Activated T-helper 1 cell treated with anti-CD3 and anti-CD28 coated beads, Interleukin-12 subunit alpha, Interleukin-12 subunit beta, Interleukin-2, Interleukin-4 antibody, amounts not matched to agents 30 ng/mL and 10 ng/mL and 1 ng/mL, durations not matched to agents 14 hours and 24 hours and 36 hours (primary cell): Measurements from ENCODE around the gene OR2T8. TPM values are rescaled to one million over a fixed set of nuclear protein-coding genes. Genes with fewer than 3 reads are reported as not detected.
"Not testable (repeated sequence)": the region's sequence is repeated elsewhere in the genome, so short reads cannot be mapped to it uniquely, and the experiment has no call there.

Experiments used
- DNase-seq: peaks from one replicate; pipeline ENCODE4 v3.0.0; 2021; ENCODE audit warnings: low spot score
- H3K27ac Mint-ChIP-seq: one replicate; pipeline ENCODE4 v1.8.0; 2021; ENCODE audit warnings: mild to moderate bottlenecking, mixed read lengths
- H3K27me3 Mint-ChIP-seq: one replicate; pipeline ENCODE4 v1.8.0; 2022; ENCODE audit warnings: mild to moderate bottlenecking, moderate library complexity, mixed read lengths; ENCODE audit not compliant: insufficient read depth
- H3K36me3 Mint-ChIP-seq: one replicate; pipeline ENCODE4 v1.8.0; 2021; ENCODE audit warnings: low read depth, mixed read lengths
- H3K4me1 Mint-ChIP-seq: one replicate; pipeline ENCODE4 v1.8.0; 2021; ENCODE audit warnings: low read depth, mixed read lengths
- H3K4me3 Mint-ChIP-seq: one replicate; pipeline ENCODE4 v1.8.0; 2021; ENCODE audit warnings: mild to moderate bottlenecking, moderate library complexity, mixed read lengths
- H3K9me3 Mint-ChIP-seq: one replicate; pipeline ENCODE4 v1.8.0; 2021; ENCODE audit warnings: mixed read lengths
- intact Hi-C: fragments of 100-400 bp; cut with micrococcal nuclease; formaldehyde crosslinking; loops from one replicate; pipeline ENCODE4 v1.15.1; 2024
- total RNA-seq: library from RNA; stranded (reverse); gene quantifications from 2 replicates; pipeline ENCODE4 v1.2.3, GENCODE V29; 2022

Gene OR2T8
- total RNA-seq, 1 donor from 2014 or later = not detected

- H3K4me3 Mint-ChIP-seq = no peak within 1 kb of the TSS
- no peaks in the 10 kb centered on the region for H3K27me3 Mint-ChIP-seq
- H3K27ac Mint-ChIP-seq = no peak within 1 kb of the TSS
- intact Hi-C loops = no loop called here
- H3K4me1 Mint-ChIP-seq = no peaks in the 10 kb centered on the region
- H3K9me3 Mint-ChIP-seq = no peaks in the 10 kb centered on the region
- no peaks in the 10 kb centered on the region for H3K36me3 Mint-ChIP-seq
- no peak for DNase-seq
Measured at GRCh38 chr1:247924868-247925267, 4.8 kb downstream of the OR2T8 start, which contains the start of gene OR2AJ1. Gene OR2AJ1 (plus strand): TSS chr1:247924889. CDS start chr1:247933769, 8,880 bp downstream.

- no peak overlapping the region for H3K4me3 Mint-ChIP-seq
- H3K36me3 Mint-ChIP-seq = no peaks in the 10 kb centered on the region
- no peak for DNase-seq
- H3K4me1 Mint-ChIP-seq = no peaks in the 10 kb centered on the region
- peaks cover 2% of the 10 kb centered on the region for H3K27me3 Mint-ChIP-seq
- no peaks in the 10 kb centered on the region for H3K9me3 Mint-ChIP-seq
- intact Hi-C loops = no loop called here
- H3K27ac Mint-ChIP-seq = no peak overlapping the region
Measured at GRCh38 chr1:247933989-247934388, 13.9 kb downstream of the OR2T8 start.

- no peak overlapping the region for H3K27ac Mint-ChIP-seq
- DNase-seq = no peak
- no peak overlapping the region for H3K4me3 Mint-ChIP-seq
- intact Hi-C loops = loop anchor here (2.0 to 5.0 kb wide), 4 partner anchors 167 to 872 kb away; no protein-coding TSS in a partner anchor
- H3K4me1 Mint-ChIP-seq = no peaks in the 10 kb centered on the region
- H3K27me3 Mint-ChIP-seq = peaks cover 4% of the 10 kb centered on the region
- H3K36me3 Mint-ChIP-seq = no peaks in the 10 kb centered on the region
- H3K9me3 Mint-ChIP-seq = no peaks in the 10 kb centered on the region
Measured at GRCh38 chr1:247935781-247936180, 15.7 kb downstream of the OR2T8 start.

DNA sequence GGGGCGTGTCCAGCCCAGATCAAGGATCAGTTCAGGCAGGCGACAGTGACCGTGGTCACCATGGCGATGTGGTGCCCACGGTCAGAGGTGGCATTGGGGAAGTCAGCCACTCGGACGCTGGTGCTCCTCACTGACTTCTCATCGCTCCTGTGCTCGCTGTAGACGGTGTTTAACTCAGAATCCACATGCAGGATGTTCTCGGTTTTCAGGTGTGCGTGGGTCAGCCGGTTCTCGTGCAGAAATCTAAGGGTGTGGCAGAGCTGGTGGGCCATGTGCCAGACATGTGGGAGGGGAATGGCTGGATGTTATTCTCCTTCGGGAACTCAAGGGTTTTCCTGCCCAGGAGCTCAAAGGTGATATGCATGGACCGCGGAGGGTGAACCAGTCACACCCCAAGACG, 16.4 kb downstream of the OR2T8 start:
- Mint-ChIP-seq H3K4me1 (no peaks in the 10 kb centered on the region), H3K27ac (no peak overlapping the region), H3K4me3 (no peak overlapping the region), H3K9me3 (no peaks in the 10 kb centered on the region), H3K36me3 (no peaks in the 10 kb centered on the region), H3K27me3 (peaks cover 4% of the 10 kb centered on the region)
- DNase-seq = no peak
- intact Hi-C loops = loop anchor here (2.0 to 5.0 kb wide), 4 partner anchors 166 to 871 kb away; no protein-coding TSS in a partner anchor

DNA sequence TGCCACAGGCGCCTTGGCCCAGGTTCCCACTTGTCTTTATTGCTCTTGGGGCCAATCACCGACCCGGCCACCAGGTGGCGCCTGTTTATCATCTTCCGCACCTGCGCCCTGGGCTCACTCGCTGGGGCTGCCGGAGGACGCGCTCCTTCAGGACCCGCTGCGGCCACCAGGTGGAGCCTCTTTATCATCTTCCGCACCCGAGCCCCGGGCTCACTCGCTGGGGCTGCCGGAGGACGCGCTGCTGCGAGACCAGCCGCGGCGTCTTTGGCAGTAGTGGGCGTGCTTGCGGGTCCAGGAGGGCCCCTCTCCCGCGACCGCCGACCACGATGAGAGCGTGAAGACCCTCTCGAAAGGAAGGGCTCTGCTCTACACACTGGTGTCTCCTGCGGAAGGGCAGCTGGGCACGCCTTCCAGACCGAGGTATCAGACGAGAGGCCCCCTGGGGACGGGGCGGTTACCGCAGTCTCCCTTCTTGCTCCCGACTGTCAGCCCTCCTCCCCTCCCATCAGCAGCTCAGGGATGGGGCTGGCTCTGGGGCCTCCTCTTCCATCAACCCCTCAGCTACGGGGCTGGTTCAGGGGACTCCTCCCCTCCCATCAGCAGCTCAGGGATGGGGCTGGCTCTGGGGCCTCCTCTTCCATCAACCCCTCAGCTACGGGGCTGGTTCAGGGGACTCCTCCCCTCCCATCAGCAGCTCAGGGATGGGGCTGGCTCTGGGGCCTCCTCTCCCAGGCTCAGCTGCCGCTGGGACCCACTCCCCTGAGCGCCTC, 17.1 kb downstream of the OR2T8 start:
- Mint-ChIP-seq H3K27ac (peak overlapping the region; percentile 5), H3K4me3 (peak overlapping the region; percentile 81)
- intact Hi-C loops = loop anchor here (1.0 to 5.0 kb wide), 5 partner anchors 31 to 870 kb away; no protein-coding TSS in a partner anchor
- H3K4me1 Mint-ChIP-seq, H3K36me3 Mint-ChIP-seq, H3K27me3 Mint-ChIP-seq, H3K9me3 Mint-ChIP-seq: not testable (repeated sequence)
- DNase-seq = peak; percentile 83

DNA sequence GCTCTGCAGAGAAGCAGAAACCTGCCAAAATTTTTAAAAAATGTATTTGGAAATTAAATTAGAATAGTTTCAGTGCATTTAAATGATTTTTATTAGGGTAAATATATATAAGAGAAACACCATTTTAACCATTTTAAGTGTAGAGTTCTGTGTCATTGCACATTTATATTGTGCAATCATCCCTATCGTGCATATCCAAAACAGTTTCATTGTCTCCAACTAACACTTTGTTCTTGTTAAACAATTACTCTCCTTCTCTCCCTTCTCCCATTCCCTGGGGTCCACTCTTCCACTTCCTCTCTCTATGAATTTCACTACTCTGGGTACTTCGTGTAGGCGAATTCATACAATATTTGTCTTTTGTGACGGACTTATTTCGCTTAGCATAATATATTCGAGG, 22.6 kb downstream of the OR2T8 start:
- Mint-ChIP-seq H3K36me3 (no peaks in the 10 kb centered on the region), H3K27me3 (peaks cover 4% of the 10 kb centered on the region), H3K9me3 (no peaks in the 10 kb centered on the region), H3K27ac (no peak overlapping the region), H3K4me1 (no peaks in the 10 kb centered on the region), H3K4me3 (no peak overlapping the region)
- intact Hi-C loops = no loop called here
- DNase-seq = no peak

GRCh38 chr1:247948558-247948957, 28.5 kb downstream of the OR2T8 start, which contains the start of gene OR2L8:
Gene OR2L8 (plus strand): TSS chr1:247948858. CDS start chr1:247948858, 0 bp downstream.
- H3K4me1 Mint-ChIP-seq = no peaks in the 10 kb centered on the region
- H3K4me3 Mint-ChIP-seq = no peak within 1 kb of the TSS
- DNase-seq = no peak
- H3K9me3 Mint-ChIP-seq = no peaks in the 10 kb centered on the region
- peaks cover 1% of the 10 kb centered on the region for H3K27me3 Mint-ChIP-seq
- H3K27ac Mint-ChIP-seq = no peak within 1 kb of the TSS
- intact Hi-C loops = no loop called here
- H3K36me3 Mint-ChIP-seq = no peaks in the 10 kb centered on the region

- intact Hi-C loops = no loop called here
- no peak overlapping the region for H3K4me3 Mint-ChIP-seq
- no peaks in the 10 kb centered on the region for H3K4me1 Mint-ChIP-seq
- peaks cover 10% of the 10 kb centered on the region for H3K9me3 Mint-ChIP-seq
- H3K36me3 Mint-ChIP-seq = no peaks in the 10 kb centered on the region
- no peak for DNase-seq
- H3K27ac Mint-ChIP-seq = no peak overlapping the region
- no peaks in the 10 kb centered on the region for H3K27me3 Mint-ChIP-seq
Measured at GRCh38 chr1:247953408-247953807, 33.4 kb downstream of the OR2T8 start.

GRCh38 chr1:247961791-247962190, 41.7 kb downstream of the OR2T8 start:
- Mint-ChIP-seq H3K9me3 (peaks cover 10% of the 10 kb centered on the region), H3K36me3 (no peaks in the 10 kb centered on the region), H3K27ac (no peak overlapping the region), H3K27me3 (no peaks in the 10 kb centered on the region), H3K4me3 (no peak overlapping the region), H3K4me1 (no peaks in the 10 kb centered on the region)
- intact Hi-C loops = no loop called here
- DNase-seq = no peak

DNA sequence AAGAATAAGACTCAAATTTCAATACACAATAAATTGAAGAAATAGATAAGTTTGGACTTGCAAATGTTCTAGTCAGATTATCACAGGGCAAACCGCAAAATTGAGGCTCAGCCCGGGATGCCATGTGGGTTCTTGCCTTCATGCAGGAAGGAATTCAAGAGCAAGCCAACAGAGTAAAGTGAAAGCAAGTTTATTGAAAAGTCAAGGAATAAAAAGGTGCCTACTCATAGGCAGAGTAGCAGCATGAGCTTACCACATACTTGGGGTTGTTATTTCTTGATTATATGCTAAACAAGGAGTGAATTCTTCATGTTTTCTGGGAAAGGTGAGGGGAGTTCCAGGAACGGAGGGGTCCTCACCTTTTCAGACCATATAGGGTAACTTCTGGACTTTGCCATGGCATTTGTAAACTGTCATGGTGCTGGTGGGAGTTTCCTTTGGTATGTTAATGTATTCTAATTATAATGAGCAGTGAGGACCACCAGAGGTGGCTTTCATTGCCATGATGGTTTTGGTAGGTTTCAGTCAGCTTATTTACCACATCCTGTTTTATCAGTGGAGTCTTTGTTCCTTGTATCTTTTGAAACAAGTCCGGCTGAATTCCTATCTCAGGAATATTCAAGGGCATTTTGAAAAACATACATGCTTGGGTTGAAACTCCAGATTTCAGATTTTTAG, 43.0 kb downstream of the OR2T8 start:
- Mint-ChIP-seq H3K4me1 (no peaks in the 10 kb centered on the region), H3K27ac (no peak overlapping the region), H3K27me3 (no peaks in the 10 kb centered on the region), H3K9me3 (peaks cover 3% of the 10 kb centered on the region), H3K4me3 (no peak overlapping the region), H3K36me3 (no peaks in the 10 kb centered on the region)
- DNase-seq = no peak
- intact Hi-C loops = no loop called here

- Mint-ChIP-seq H3K27ac (no peak within 1 kb of the TSS), H3K9me3 (no peaks in the 10 kb centered on the region), H3K36me3 (no peaks in the 10 kb centered on the region), H3K27me3 (no peaks in the 10 kb centered on the region), H3K4me1 (no peaks in the 10 kb centered on the region), H3K4me3 (no peak within 1 kb of the TSS)
- intact Hi-C loops = no loop called here
- DNase-seq = no peak
Measured at GRCh38 chr1:247964933-247965332, 44.9 kb downstream of the OR2T8 start, which contains the start of gene OR2AK2. Gene OR2AK2 (plus strand): TSS chr1:247965233. CDS start chr1:247965377, 144 bp downstream.

- no peaks in the 10 kb centered on the region for H3K36me3 Mint-ChIP-seq
- no peak overlapping the region for H3K4me3 Mint-ChIP-seq
- no peaks in the 10 kb centered on the region for H3K27me3 Mint-ChIP-seq
- H3K4me1 Mint-ChIP-seq = no peaks in the 10 kb centered on the region
- intact Hi-C loops = no loop called here
- no peak overlapping the region for H3K27ac Mint-ChIP-seq
- no peaks in the 10 kb centered on the region for H3K9me3 Mint-ChIP-seq
- DNase-seq = no peak
Measured at GRCh38 chr1:247966532-247967204, 46.6 kb downstream of the OR2T8 start.
